PC-9 (cell line): ENCODE data around the gene ATN1.

Experiments used
- EZH2 ChIP-seq: fragments of 200-600 bp; sonication (generic); IDR thresholded peaks from 2 replicates; pipeline ENCODE4 v1.8.0; 2017; ENCODE audit warnings: antibody characterized with exemption, low read depth
- TF ChIP-seq, protein P1 (sequence below): fragments of 200-600 bp; sonication (generic); conservative IDR thresholded peaks from 2 replicates; pipeline ENCODE4 v1.6.1; 2017; ENCODE audit warnings: mixed run types, antibody characterized with exemption, mild to moderate bottlenecking, moderate library complexity

- TF ChIP-seq, protein P1, sequence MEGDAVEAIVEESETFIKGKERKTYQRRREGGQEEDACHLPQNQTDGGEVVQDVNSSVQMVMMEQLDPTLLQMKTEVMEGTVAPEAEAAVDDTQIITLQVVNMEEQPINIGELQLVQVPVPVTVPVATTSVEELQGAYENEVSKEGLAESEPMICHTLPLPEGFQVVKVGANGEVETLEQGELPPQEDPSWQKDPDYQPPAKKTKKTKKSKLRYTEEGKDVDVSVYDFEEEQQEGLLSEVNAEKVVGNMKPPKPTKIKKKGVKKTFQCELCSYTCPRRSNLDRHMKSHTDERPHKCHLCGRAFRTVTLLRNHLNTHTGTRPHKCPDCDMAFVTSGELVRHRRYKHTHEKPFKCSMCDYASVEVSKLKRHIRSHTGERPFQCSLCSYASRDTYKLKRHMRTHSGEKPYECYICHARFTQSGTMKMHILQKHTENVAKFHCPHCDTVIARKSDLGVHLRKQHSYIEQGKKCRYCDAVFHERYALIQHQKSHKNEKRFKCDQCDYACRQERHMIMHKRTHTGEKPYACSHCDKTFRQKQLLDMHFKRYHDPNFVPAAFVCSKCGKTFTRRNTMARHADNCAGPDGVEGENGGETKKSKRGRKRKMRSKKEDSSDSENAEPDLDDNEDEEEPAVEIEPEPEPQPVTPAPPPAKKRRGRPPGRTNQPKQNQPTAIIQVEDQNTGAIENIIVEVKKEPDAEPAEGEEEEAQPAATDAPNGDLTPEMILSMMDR = no peak
- TF ChIP-seq EZH2 = no peak
Observed at GRCh38 chr12:6981152-6982052, 53.6 kb downstream of the ATN1 start.
